Measurements from ENCODE around the gene XYLT1. TPM values are rescaled to one million over a fixed set of nuclear protein-coding genes. Genes with fewer than 3 reads are reported as not detected.

The XYLT1 gene
- total RNA-seq, 2 donors from 2014 or later: 32.4 to 33.1 TPM

GRCh38 chr16:17289674-17290635 lies 180.8 kb downstream of the XYLT1 start:
- intact Hi-C loops (cut with DNase I): loop anchor here in 1 of 2 donors (10.0 kb wide), 1 partner anchor 555 kb away; no protein-coding TSS in a partner anchor
- DNase-seq (ENCODE audit: low spot score): no peak

- intact Hi-C loops (cut with DNase I): no loop called here
- no peak for DNase-seq (ENCODE audit: low spot score)
Measured at GRCh38 chr16:17289050-17289449, 181.7 kb downstream of the XYLT1 start.

GRCh38 chr16:17287166-17287800 lies 183.5 kb downstream of the XYLT1 start:
- no peak for DNase-seq (ENCODE audit: low spot score)
- intact Hi-C loops (cut with DNase I): no loop called here

GRCh38 chr16:17286443-17286842 lies 184.3 kb downstream of the XYLT1 start:
- DNase-seq (ENCODE audit: low spot score): no peak
- intact Hi-C loops (cut with DNase I): no loop called here

GRCh38 chr16:17283016-17283415 lies 187.7 kb downstream of the XYLT1 start:
- intact Hi-C loops (cut with DNase I): no loop called here
- no peak for DNase-seq (ENCODE audit: low spot score)

- intact Hi-C loops (cut with DNase I): no loop called here
Measured at GRCh38 chr16:17282247-17282646, 188.5 kb downstream of the XYLT1 start.

GRCh38 chr16:17281052-17281451 lies 189.7 kb downstream of the XYLT1 start:
- intact Hi-C loops (cut with DNase I): no loop called here
- no peak for DNase-seq (ENCODE audit: low spot score)

More at GRCh38 chr16:17282247-17282646, 188.5 kb downstream of the XYLT1 start:
- DNase-seq (ENCODE audit: low spot score): no peak

- no peak for DNase-seq (ENCODE audit: low spot score)
- intact Hi-C loops (cut with DNase I): no loop called here
Measured at GRCh38 chr16:17278988-17279387, 191.8 kb downstream of the XYLT1 start.

GRCh38 chr16:17277981-17278381 lies 192.8 kb downstream of the XYLT1 start:
- DNase-seq (ENCODE audit: low spot score): no peak
- intact Hi-C loops (cut with DNase I): no loop called here

GRCh38 chr16:17276610-17277009 lies 194.2 kb downstream of the XYLT1 start:
- no peak for DNase-seq (ENCODE audit: low spot score)
- intact Hi-C loops (cut with DNase I): no loop called here

- no peak for DNase-seq (ENCODE audit: low spot score)
- intact Hi-C loops (cut with DNase I): no loop called here
Measured at GRCh38 chr16:17276010-17276530, 194.7 kb downstream of the XYLT1 start.

- intact Hi-C loops (cut with DNase I): no loop called here
- no peak for DNase-seq (ENCODE audit: low spot score)
Measured at GRCh38 chr16:17275076-17276009, 195.4 kb downstream of the XYLT1 start.

- DNase-seq (ENCODE audit: low spot score): no peak
- intact Hi-C loops (cut with DNase I): no loop called here
Measured at GRCh38 chr16:17273142-17273561, 197.6 kb downstream of the XYLT1 start.

- intact Hi-C loops (cut with DNase I): no loop called here
- DNase-seq (ENCODE audit: low spot score): no peak
Measured at GRCh38 chr16:17272716-17273115, 198.0 kb downstream of the XYLT1 start.

GRCh38 chr16:17271687-17272086 lies 199.1 kb downstream of the XYLT1 start:
- intact Hi-C loops (cut with DNase I): no loop called here
- DNase-seq (ENCODE audit: low spot score): no peak

GRCh38 chr16:17270683-17271109 lies 200.1 kb downstream of the XYLT1 start:
- no peak for DNase-seq (ENCODE audit: low spot score)
- intact Hi-C loops (cut with DNase I): no loop called here

- intact Hi-C loops (cut with DNase I): no loop called here
Measured at GRCh38 chr16:17270111-17270510, 200.6 kb downstream of the XYLT1 start.

GRCh38 chr16:17269439-17269838 lies 201.3 kb downstream of the XYLT1 start:
- intact Hi-C loops (cut with DNase I): no loop called here
- DNase-seq (ENCODE audit: low spot score): no peak

More at GRCh38 chr16:17270111-17270510, 200.6 kb downstream of the XYLT1 start:
- DNase-seq (ENCODE audit: low spot score): no peak
